Prostate gland (tissue), 2 donors: ENCODE data around the gene MTMR3. TPM values are rescaled to one million over a fixed set of nuclear protein-coding genes. Genes with fewer than 3 reads are reported as not detected.

ENCODE experiments used
- DNase-seq: peaks from one replicate; pipeline ENCODE4 v3.0.0-alpha.2; 2019; ENCODE audit warnings: low spot score
- H3K27ac ChIP-seq, 2 donors: fragments of 200-600 bp; sonication (generic); 2 replicates each; pipeline ENCODE4 v1.5.1; 2017 to 2019
- H3K27me3 ChIP-seq: fragments of 200-600 bp; sonication (generic); replicated peaks from 2 replicates; pipeline ENCODE4 v1.5.1; 2019; ENCODE audit not compliant: insufficient read depth
- H3K36me3 ChIP-seq, 2 donors: fragments of 200-600 bp; sonication (generic); 1 replicate in 1 of 2; 2 replicates in 1 of 2; pipeline versions ENCODE4 v1.5.1 to v1.8.1; 2017 to 2019
- H3K4me1 ChIP-seq: fragments of 200-600 bp; sonication (generic); replicated peaks from 2 replicates; pipeline ENCODE4 v1.5.1; 2019
- H3K4me3 ChIP-seq, 2 donors: fragments of 200-600 bp; sonication (generic); 2 replicates each; pipeline ENCODE4 v1.5.1; 2017 to 2019
- H3K9me3 ChIP-seq: fragments of 200-600 bp; sonication (generic); 2 replicates; pipeline ENCODE4 v1.5.1; 2017
- POLR2A ChIP-seq: fragments of 450-650 bp; IDR thresholded peaks from one replicate; pipeline ENCODE4 v1.6.1; 2016; ENCODE audit warnings: antibody characterized with exemption, mild to moderate bottlenecking
- POLR2AphosphoS5 ChIP-seq: sonication (generic); formaldehyde crosslinking; IDR thresholded peaks from one replicate; pipeline ENCODE4 v1.6.1; 2017; ENCODE audit warnings: antibody characterized with exemption
- WGBS: methylation state at CpG from one replicate; pipeline ENCODE4 v1.1.5; 2018; 5-methylcytosine and 5-hydroxymethylcytosine counted together
- intact Hi-C: fragments of 100-400 bp; cut with DNase I; formaldehyde crosslinking; loops from one replicate; pipeline ENCODE4 v1.14.2; 2022
- total RNA-seq, 2 donors: library from RNA; depleted of rRNA; stranded (reverse); fragments of >200 nt; gene quantifications; one replicate each; pipeline ENCODE4 v1.1.0, GENCODE V29; 2016
- TF ChIP-seq, protein P1 (sequence below), 4 experiments: fragments of 200-600 bp in 2 of 4; fragments of 450-650 bp in 2 of 4; sonication (generic) in 2 of 4; IDR thresholded peaks; 1 replicate in 3 of 4; 2 replicates in 1 of 4; pipeline ENCODE4 v1.5.1; 2016 to 2019; ENCODE audit warnings: antibody characterized with exemption in 4 of 4, mild to moderate bottlenecking in 2 of 4, moderate library complexity in 2 of 4

Gene MTMR3
- total RNA-seq, 2 donors from 2014 or later = 37.9 to 93.7 TPM

DNA sequence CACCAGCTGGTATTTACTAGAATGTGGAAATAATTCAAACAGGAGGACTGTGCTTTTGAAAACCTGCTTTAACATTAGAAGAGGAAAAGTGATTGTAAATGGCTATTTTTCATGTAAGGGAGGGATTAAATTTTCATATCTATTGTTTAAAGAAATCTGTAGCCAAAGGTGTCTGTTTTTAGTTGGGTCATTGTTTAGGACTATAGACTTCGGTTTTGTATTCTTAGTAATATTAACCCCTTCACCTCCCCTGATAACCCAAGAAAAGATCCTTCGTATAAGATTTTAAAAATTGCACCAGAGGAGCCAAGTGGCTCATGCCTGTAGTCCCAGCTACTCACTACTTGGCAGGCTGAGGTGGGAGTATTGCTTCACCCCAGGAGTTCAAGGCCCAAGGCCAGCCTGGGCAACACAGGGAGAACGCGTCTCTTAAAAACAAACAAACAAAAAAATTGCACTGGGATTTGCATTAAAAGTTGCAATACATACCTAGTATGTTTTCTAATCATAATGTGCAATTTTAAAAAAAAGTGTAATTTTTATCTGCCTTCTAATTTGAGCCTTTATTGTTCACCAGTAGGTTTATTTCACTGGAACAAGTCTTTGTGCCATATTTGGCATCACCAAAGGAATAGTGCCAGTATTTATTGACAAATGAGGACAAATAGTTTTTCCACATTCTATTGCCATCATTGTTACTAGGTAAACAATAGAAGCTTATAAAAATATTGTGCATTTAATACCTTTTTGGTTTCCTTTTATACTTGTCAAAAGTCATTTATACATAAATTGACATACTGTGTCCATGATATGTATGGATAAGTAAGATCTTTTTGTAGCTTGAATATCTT is 34.3 kb downstream of the MTMR3 start:
- Histone ChIP-seq H3K36me3 (no peaks in the 10 kb centered on the region), H3K4me3 (no peak overlapping the region), H3K9me3 (no peaks in the 10 kb centered on the region), H3K4me1 (peaks cover 4% of the 10 kb centered on the region), H3K27ac (no peak overlapping the region), H3K27me3 (no peaks in the 10 kb centered on the region)
- TF ChIP-seq POLR2A = no peak
- no peak for TF ChIP-seq POLR2AphosphoS5
- TF ChIP-seq, protein P1, sequence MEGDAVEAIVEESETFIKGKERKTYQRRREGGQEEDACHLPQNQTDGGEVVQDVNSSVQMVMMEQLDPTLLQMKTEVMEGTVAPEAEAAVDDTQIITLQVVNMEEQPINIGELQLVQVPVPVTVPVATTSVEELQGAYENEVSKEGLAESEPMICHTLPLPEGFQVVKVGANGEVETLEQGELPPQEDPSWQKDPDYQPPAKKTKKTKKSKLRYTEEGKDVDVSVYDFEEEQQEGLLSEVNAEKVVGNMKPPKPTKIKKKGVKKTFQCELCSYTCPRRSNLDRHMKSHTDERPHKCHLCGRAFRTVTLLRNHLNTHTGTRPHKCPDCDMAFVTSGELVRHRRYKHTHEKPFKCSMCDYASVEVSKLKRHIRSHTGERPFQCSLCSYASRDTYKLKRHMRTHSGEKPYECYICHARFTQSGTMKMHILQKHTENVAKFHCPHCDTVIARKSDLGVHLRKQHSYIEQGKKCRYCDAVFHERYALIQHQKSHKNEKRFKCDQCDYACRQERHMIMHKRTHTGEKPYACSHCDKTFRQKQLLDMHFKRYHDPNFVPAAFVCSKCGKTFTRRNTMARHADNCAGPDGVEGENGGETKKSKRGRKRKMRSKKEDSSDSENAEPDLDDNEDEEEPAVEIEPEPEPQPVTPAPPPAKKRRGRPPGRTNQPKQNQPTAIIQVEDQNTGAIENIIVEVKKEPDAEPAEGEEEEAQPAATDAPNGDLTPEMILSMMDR (IDR thresholded peaks at IDR 0.05) = no peak
- no peak for DNase-seq
- intact Hi-C loops = no loop called here
- 50% methylated on average over 4 of the region's 4 CpGs for WGBS

DNA sequence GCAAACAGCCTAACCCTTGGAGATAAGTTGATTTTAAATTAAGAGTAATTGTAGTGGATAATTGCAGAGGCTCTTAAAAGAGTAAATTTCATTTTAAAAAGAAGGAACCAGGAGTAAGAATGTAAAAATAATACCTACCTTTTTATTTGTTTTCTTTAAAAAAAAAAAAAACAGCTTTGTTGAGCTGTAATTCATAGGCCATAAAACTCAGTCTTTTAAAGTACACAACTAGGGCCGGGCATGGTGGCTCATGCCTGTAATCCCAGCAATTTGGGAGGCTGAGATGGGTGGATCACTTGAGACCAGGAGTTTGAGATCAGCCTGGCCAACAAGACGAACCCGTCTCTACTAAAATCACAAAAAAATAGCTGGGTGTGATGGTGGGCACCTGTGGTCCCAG is 42.4 kb downstream of the MTMR3 start:
- intact Hi-C loops = no loop called here
- no peak overlapping the region for H3K4me3 ChIP-seq
- no peaks in the 10 kb centered on the region for H3K4me1 ChIP-seq
- no peaks in the 10 kb centered on the region for H3K27me3 ChIP-seq
- 73% methylated on average over 3 of the region's 3 CpGs for WGBS
- TF ChIP-seq POLR2A (no peak), POLR2AphosphoS5 (no peak)
- TF ChIP-seq, protein P1 (IDR thresholded peaks at IDR 0.05) = no peak
- DNase-seq = no peak
- no peaks in the 10 kb centered on the region for H3K36me3 ChIP-seq
- no peak overlapping the region for H3K27ac ChIP-seq
- H3K9me3 ChIP-seq = no peaks in the 10 kb centered on the region

DNA sequence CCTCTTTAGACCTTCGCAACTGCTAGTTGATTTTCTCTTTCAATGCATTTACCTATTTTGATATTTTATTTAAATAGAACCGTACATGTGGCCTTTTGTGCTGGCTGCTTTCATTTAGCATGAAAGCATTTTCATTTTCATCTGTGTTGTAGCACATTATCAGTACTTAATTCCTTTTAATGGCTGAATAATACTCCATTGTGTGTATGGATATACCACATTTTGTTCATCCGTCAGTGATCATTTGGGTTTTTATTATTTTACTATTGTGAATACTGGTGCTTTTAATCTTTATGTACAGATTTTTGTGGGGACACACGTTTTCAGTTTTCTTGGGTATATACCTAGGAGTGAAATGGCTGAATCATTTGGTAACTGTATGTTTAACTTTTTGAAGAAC is 43.1 kb downstream of the MTMR3 start:
- H3K4me3 ChIP-seq = no peak overlapping the region
- H3K4me1 ChIP-seq = no peaks in the 10 kb centered on the region
- H3K9me3 ChIP-seq = no peaks in the 10 kb centered on the region
- intact Hi-C loops = no loop called here
- DNase-seq = no peak
- H3K36me3 ChIP-seq = no peaks in the 10 kb centered on the region
- TF ChIP-seq POLR2AphosphoS5 (no peak), POLR2A (no peak)
- TF ChIP-seq, protein P1 (IDR thresholded peaks at IDR 0.05) = no peak
- H3K27me3 ChIP-seq = no peaks in the 10 kb centered on the region
- H3K27ac ChIP-seq = no peak overlapping the region
- WGBS = 96% methylated on average over 4 of the region's 4 CpGs

DNA sequence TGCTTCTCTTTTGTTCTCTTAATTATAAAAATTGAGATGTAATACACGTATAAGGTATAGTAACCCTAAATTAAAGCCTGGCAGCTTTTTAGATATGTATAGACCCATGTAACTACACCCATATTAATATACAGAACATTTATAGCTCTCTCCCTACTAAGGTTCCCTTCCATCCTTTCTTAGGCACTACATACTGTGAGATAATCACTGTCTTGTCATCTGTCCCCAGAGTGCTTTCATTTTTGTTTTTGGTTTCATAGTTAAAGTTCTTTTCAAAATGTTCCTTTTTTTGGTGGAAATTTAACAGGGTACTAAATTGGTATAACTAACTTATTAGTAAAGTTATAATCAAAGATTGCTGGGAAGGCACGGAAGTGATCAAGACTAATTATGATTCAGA is 49.2 kb downstream of the MTMR3 start:
- no peaks in the 10 kb centered on the region for H3K9me3 ChIP-seq
- no peaks in the 10 kb centered on the region for H3K36me3 ChIP-seq
- DNase-seq = no peak
- no peak overlapping the region for H3K27ac ChIP-seq
- TF ChIP-seq, protein P1 (IDR thresholded peaks at IDR 0.05) = no peak
- H3K4me3 ChIP-seq = no peak overlapping the region
- H3K27me3 ChIP-seq = no peaks in the 10 kb centered on the region
- WGBS = 76% methylated on average over 2 of the region's 2 CpGs
- intact Hi-C loops = no loop called here
- peaks cover 12% of the 10 kb centered on the region for H3K4me1 ChIP-seq

DNA sequence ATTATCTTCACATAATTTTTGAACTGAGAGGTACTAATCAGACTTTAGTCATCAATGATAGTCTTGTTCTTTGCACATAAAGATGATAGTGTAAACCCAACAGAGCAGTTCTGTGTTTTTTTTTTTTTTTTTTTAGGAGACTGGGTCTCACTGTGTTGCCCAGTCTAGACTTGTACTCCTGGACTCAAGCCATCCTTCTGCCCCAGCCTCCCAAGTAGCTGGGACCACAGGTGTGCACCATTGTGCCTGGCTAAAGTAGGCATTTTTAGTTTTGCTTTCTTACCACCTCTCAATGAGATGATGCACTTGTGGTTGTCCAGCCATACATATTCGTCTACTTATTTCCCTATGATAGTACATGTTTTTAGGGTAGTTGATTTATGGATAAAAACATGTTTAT is 50.6 kb downstream of the MTMR3 start:
- WGBS = 92% methylated on average over 1 of the region's 1 CpG
- TF ChIP-seq POLR2A (no peak), POLR2AphosphoS5 (no peak)
- TF ChIP-seq, protein P1 (IDR thresholded peaks at IDR 0.05) = no peak
- DNase-seq = no peak
- intact Hi-C loops = no loop called here
- Histone ChIP-seq H3K4me1 (peaks cover 12% of the 10 kb centered on the region), H3K27ac (no peak overlapping the region), H3K36me3 (no peaks in the 10 kb centered on the region), H3K9me3 (no peaks in the 10 kb centered on the region), H3K4me3 (no peak overlapping the region), H3K27me3 (no peaks in the 10 kb centered on the region)
